Prostate gland (tissue), 2 donors: ENCODE results near the gene RTN4RL1.

ENCODE experiments used
- CTCF ChIP-seq, 4 experiments: fragments of 200-600 bp in 2 of 4; fragments of 450-650 bp in 2 of 4; sonication (generic) in 2 of 4; IDR thresholded peaks; 1 replicate in 3 of 4; 2 replicates in 1 of 4; pipeline ENCODE4 v1.5.1; 2016 to 2019; ENCODE audit warnings: antibody characterized with exemption in 4 of 4, mild to moderate bottlenecking in 2 of 4, moderate library complexity in 2 of 4
- POLR2A ChIP-seq: fragments of 450-650 bp; IDR thresholded peaks from one replicate; pipeline ENCODE4 v1.6.1; 2016; ENCODE audit warnings: antibody characterized with exemption, mild to moderate bottlenecking

- TF ChIP-seq CTCF (IDR thresholded peaks at IDR 0.05) = no peak
- no peak for TF ChIP-seq POLR2A
Measured at GRCh38 chr17:2018716-2019510, 6.2 kb downstream of the RTN4RL1 start.
